Stimulated activated CD8-positive, alpha-beta memory T cell treated with anti-CD3 and anti-CD28 coated beads, Interleukin-15, amount 100 ng/mL, for 4 hours (primary cell): ENCODE measurements around the gene CBFA2T2.
"Not testable (repeated sequence)": the region's sequence is repeated elsewhere in the genome, so short reads cannot be mapped to it uniquely, and the experiment has no call there.

ENCODE experiments used
- DNase-seq, 2 donors: peaks; one replicate each; pipeline ENCODE4 v3.0.0-alpha.2; 2020; ENCODE audit warnings: low read depth in 2 of 2

The CBFA2T2 gene

DNA sequence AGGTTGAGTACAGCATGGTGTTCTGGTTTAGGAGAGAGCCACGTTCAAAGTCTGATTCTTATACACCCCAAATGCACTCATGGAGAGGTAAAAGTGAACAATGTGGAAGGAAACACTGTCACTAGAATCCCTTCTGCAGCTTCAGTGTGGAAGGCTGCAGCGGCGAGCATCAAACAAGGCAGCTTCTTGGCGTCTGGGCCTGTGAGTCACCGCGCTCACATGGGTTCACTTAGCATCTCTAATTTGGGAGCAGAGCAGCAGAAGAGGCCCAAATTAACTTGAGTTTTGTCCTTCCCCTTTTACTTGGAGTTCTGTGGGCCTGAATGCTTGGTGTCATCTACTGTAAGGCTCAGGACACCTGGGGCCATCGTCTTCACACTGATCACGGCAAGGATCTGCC is 207.2 kb downstream of the CBFA2T2 start:
- no peak for DNase-seq

GRCh38 chr20:33698966-33699365 is 209.1 kb downstream of the CBFA2T2 start:
- DNase-seq, result not testable (repeated sequence)
